Cardiac fibroblast (primary cell): ENCODE results near the gene F2RL1.
A peak's percentile ranks its signal among the peaks of the same experiment; 100 is the strongest.
"Not testable (repeated sequence)": the region's sequence is repeated elsewhere in the genome, so short reads cannot be mapped to it uniquely, and the experiment has no call there.

ENCODE experiments used
- DNase-seq, 2 donors: peaks; one replicate each; pipeline versions ENCODE4 v3.0.0 to v3.0.0-alpha.2; 2010; ENCODE audit warnings: low read depth in 2 of 2
- H3K4me3 ChIP-seq, 2 donors: replicated peaks in 1 of 2; 1 replicate in 1 of 2; 2 replicates in 1 of 2; pipeline ENCODE4 v1.5.1; 2011; ENCODE audit warnings: low read depth in 2 of 2, low read length in 2 of 2, mild to moderate bottlenecking in 2 of 2, moderate library complexity in 1 of 2
- CTCF ChIP-seq: IDR thresholded peaks from one replicate; pipeline ENCODE4 v1.5.1; 2011; ENCODE audit warnings: low read depth, mild to moderate bottlenecking, low read length, inconsistent platforms

F2RL1 gene

GRCh38 chr5:76818844-76819831 is at the start of gene F2RL1:
Gene F2RL1, plus strand, starts transcription at chr5:76819030. Its CDS starts 153 bp downstream, at chr5:76819183.
- H3K4me3 ChIP-seq, result peak within 1 kb of the TSS; percentile 78 to 91
- TF ChIP-seq CTCF, result no peak
- peak; percentile 78 to 87 for DNase-seq

DNA sequence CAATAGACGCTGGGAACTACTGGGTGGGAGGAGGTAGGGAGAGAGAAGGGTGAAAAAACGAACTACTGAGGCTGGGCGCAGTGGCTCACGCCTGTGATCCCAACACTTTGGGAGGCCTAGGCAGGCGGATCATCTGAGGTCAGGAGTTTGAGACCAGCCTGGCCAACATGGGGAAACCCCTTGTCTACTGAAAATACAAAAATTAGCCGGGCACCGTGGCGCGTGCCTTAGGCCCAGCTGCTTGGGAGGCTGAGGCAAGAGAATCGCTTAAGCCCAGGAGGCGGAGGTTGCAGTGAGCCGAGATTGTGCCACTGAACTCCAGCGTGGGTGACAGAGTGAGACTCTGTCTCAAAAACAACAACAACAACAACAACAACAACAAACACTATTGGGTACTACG is 47.8 kb upstream of the F2RL1 start:
- not testable (repeated sequence) for DNase-seq, H3K4me3 ChIP-seq

- peak; percentile 54 to 65 for DNase-seq
- no peak overlapping the region for H3K4me3 ChIP-seq
- TF ChIP-seq CTCF, result no peak
These were observed 47.0 kb upstream of the F2RL1 start for GRCh38 chr5:76771705-76772405.

DNA sequence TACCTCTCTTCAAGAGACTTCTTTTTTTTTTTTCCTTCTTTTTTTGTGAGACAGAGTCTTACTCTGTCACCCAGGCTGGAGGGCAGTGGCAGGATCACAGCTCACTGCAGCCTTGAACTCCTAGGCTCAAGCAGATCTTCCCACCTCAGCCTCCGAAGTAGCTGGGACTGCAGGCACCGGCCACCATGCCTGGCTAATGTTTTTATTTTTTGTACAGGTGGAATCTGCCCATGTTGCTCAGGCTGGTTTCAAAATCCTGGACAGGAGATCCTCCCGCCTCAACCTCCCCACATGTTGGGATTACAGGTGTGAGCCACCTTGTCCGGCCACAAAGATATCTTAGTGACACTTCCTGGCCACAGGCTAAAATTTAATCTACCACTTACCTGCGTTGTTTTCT is 42.9 kb upstream of the F2RL1 start:
- no peak for DNase-seq
- no peak for TF ChIP-seq CTCF
- no peak overlapping the region for H3K4me3 ChIP-seq

- H3K4me3 ChIP-seq, result no peak overlapping the region
- no peak for TF ChIP-seq CTCF
- DNase-seq, result no peak
These were observed 42.4 kb upstream of the F2RL1 start for GRCh38 chr5:76776391-76776790.

DNA sequence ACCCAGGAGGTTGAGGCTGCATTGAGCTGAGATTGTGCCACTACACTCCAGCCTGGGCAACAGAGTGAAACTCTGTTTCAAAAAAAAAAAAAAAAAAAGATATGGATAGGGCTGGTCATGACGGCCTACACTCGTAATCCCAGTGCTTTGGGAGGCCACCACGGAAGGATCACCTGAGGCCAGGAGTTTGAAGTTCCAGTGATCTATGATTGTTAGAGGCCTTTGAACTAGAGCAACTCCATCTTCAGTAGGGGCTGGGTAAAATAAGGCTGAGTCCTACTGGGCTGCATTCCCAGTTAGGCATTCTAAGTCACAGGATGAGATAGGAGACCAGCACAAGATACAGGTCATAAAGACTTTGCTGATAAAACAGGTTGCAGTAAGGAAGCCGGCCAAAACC is 38.2 kb upstream of the F2RL1 start:
- H3K4me3 ChIP-seq, DNase-seq: not testable (repeated sequence)

GRCh38 chr5:76781775-76782174 is 37.1 kb upstream of the F2RL1 start:
- H3K4me3 ChIP-seq, result no peak overlapping the region
- DNase-seq, result no peak
- no peak for TF ChIP-seq CTCF
